ENCODE measurements around the gene ZFP64.
"Not testable (repeated sequence)": the region's sequence is repeated elsewhere in the genome, so short reads cannot be mapped to it uniquely, and the experiment has no call there.

The ZFP64 gene

GRCh38 chr20:52152921-52153320 lies 38.7 kb downstream of the ZFP64 start:
- no peak for DNase-seq

GRCh38 chr20:52152416-52152815 lies 39.2 kb downstream of the ZFP64 start:
- no peak for DNase-seq

- peak; percentile 43 for DNase-seq
These were observed 40.9 kb downstream of the ZFP64 start for GRCh38 chr20:52150440-52151258.

- no peak for DNase-seq
These were observed 46.0 kb downstream of the ZFP64 start for GRCh38 chr20:52145587-52145986.

GRCh38 chr20:52143277-52143676 lies 48.3 kb downstream of the ZFP64 start:
- DNase-seq, result no peak

- DNase-seq, result no peak
These were observed 48.8 kb downstream of the ZFP64 start for GRCh38 chr20:52142757-52143156.

GRCh38 chr20:52139986-52140385 lies 51.6 kb downstream of the ZFP64 start:
- no peak for DNase-seq

GRCh38 chr20:52137850-52138249 lies 53.7 kb downstream of the ZFP64 start:
- DNase-seq, result no peak

- DNase-seq, result not testable (repeated sequence)
These were observed 57.9 kb downstream of the ZFP64 start for GRCh38 chr20:52133714-52134113.

- no peak for DNase-seq
These were observed 59.2 kb downstream of the ZFP64 start for GRCh38 chr20:52132337-52132736.

GRCh38 chr20:52131048-52131643 lies 60.4 kb downstream of the ZFP64 start:
- no peak for DNase-seq

GRCh38 chr20:52130406-52130805 lies 61.2 kb downstream of the ZFP64 start:
- DNase-seq, result no peak

GRCh38 chr20:52129611-52130010 lies 62.0 kb downstream of the ZFP64 start:
- no peak for DNase-seq

- DNase-seq, result no peak
These were observed 64.3 kb downstream of the ZFP64 start for GRCh38 chr20:52127309-52127708.

GRCh38 chr20:52124821-52125220 lies 66.8 kb downstream of the ZFP64 start:
- no peak for DNase-seq

GRCh38 chr20:52118696-52119095 lies 72.9 kb downstream of the ZFP64 start:
- no peak for DNase-seq

GRCh38 chr20:52118016-52118623 lies 73.5 kb downstream of the ZFP64 start:
- DNase-seq, result no peak

- DNase-seq, result no peak
These were observed 81.1 kb downstream of the ZFP64 start for GRCh38 chr20:52110456-52110855.

- DNase-seq, result no peak
These were observed 85.8 kb downstream of the ZFP64 start for GRCh38 chr20:52105442-52106422.

GRCh38 chr20:52104546-52105441 lies 86.8 kb downstream of the ZFP64 start:
- DNase-seq, result no peak

- DNase-seq, result no peak
These were observed 87.5 kb downstream of the ZFP64 start for GRCh38 chr20:52103913-52104545.
